H1 (cell line): ENCODE measurements around the gene C4orf46. TPM values are rescaled to one million over a fixed set of nuclear protein-coding genes. Genes with fewer than 3 reads are reported as not detected.

Experiments used
- CTCF ChIA-PET: fragments of 300-600 bp; sonication (Branson Sonifier 250); formaldehyde crosslinking; loops from one replicate; lab custom pipeline; 2021; ENCODE audit not compliant: partially characterized antibody; lab: Charles Lee
- POLR2A ChIA-PET: fragments of 300-600 bp; sonication (Branson Sonifier 250); formaldehyde crosslinking; loops from one replicate; lab custom pipeline; 2021; ENCODE audit warnings: inconsistent platforms; ENCODE audit not compliant: partially characterized antibody; lab: Charles Lee
- DNase-seq, 2 experiments: peaks; one replicate each; pipeline versions ENCODE4 v3.0.0 to v3.0.0-alpha.2; 2010 to 2022; ENCODE audit warnings: low spot score in 2 of 2, low read depth in 1 of 2, mixed read lengths in 1 of 2
- FAIRE-seq: peaks from 2 replicates; lab custom pipeline; 2011; peaks lifted over from hg19 to GRCh38; lab: Jason Lieb, UNC
- H2AFZ ChIP-seq: 2 replicates; pipeline ENCODE4 v1.8.1; 2012; ENCODE audit warnings: low read length, inconsistent platforms
- H2AK5ac ChIP-seq: 2 replicates; pipeline ENCODE4 v1.6.1; 2013; ENCODE audit warnings: low read depth, low read length
- H2BK120ac ChIP-seq: replicated peaks from 2 replicates; pipeline ENCODE3; 2013; ENCODE audit warnings: low read depth, low read length, inconsistent platforms
- H2BK12ac ChIP-seq: 2 replicates; pipeline ENCODE4 v1.6.1; 2013; ENCODE audit warnings: low read depth, low read length
- H2BK15ac ChIP-seq: 2 replicates; pipeline ENCODE4 v1.6.1; 2013; ENCODE audit warnings: low read length
- H2BK20ac ChIP-seq: 2 replicates; pipeline ENCODE4 v1.6.1; 2013; ENCODE audit warnings: low read length
- H2BK5ac ChIP-seq: 2 replicates; pipeline ENCODE4 v1.6.1; 2013; ENCODE audit warnings: low read depth, low read length
- H3K14ac ChIP-seq: 2 replicates; pipeline ENCODE4 v1.6.1; 2013; ENCODE audit warnings: inconsistent platforms; ENCODE audit not compliant: insufficient read length
- H3K18ac ChIP-seq: 2 replicates; pipeline ENCODE4 v1.6.1; 2013; ENCODE audit warnings: low read length; ENCODE audit errors: extremely low read depth
- H3K23ac ChIP-seq: 2 replicates; pipeline ENCODE4 v1.6.1; 2013; ENCODE audit warnings: inconsistent platforms; ENCODE audit not compliant: insufficient read length
- H3K23me2 ChIP-seq: 2 replicates; pipeline ENCODE4 v1.6.1; 2013; ENCODE audit warnings: low read depth, low read length
- H3K27ac ChIP-seq: 2 replicates; pipeline ENCODE4 v1.6.1; 2011; ENCODE audit warnings: low read depth, low read length, inconsistent platforms
- H3K27me3 ChIP-seq, 4 experiments: replicated peaks in 1 of 4; 1 replicate in 1 of 4; 2 replicates in 3 of 4; pipeline versions ENCODE4 v1.6.1 to v1.8.1; 2011 to 2013; ENCODE audit warnings: low read length in 3 of 4, mild to moderate bottlenecking in 3 of 4, inconsistent platforms in 2 of 4, mixed read lengths in 2 of 4, moderate library complexity in 1 of 4; ENCODE audit not compliant: control insufficient read depth in 3 of 4, insufficient read depth in 3 of 4; ENCODE audit errors: extremely low read depth in 1 of 4
- H3K36me3 ChIP-seq, 4 experiments: 2 replicates each; pipeline versions ENCODE4 v1.6.1 to v1.8.1; 2011 to 2013; ENCODE audit warnings: mild to moderate bottlenecking in 4 of 4, low read length in 3 of 4, moderate library complexity in 2 of 4, control low read depth in 1 of 4, inconsistent platforms in 1 of 4; ENCODE audit not compliant: insufficient read depth in 4 of 4, control insufficient read depth in 2 of 4
- H3K4ac ChIP-seq: replicated peaks from 2 replicates; pipeline ENCODE3; 2013; ENCODE audit warnings: low read length, low read depth, mixed read lengths, inconsistent platforms; ENCODE audit not compliant: insufficient read length
- H3K4me1 ChIP-seq, 4 experiments: replicated peaks in 1 of 4; 1 replicate in 1 of 4; 2 replicates in 3 of 4; pipeline versions ENCODE4 v1.6.1 to v1.8.1; 2011 to 2013; ENCODE audit warnings: low read length in 3 of 4, inconsistent platforms in 2 of 4, mixed read lengths in 1 of 4; ENCODE audit not compliant: insufficient read depth in 4 of 4, control insufficient read depth in 3 of 4
- H3K4me2 ChIP-seq, 2 experiments: 2 replicates each; pipeline versions ENCODE4 v1.6.1 to v1.8.1; 2011 to 2013; ENCODE audit warnings: low read depth in 2 of 2, low read length in 2 of 2, control low read depth in 1 of 2, inconsistent platforms in 1 of 2, mild to moderate bottlenecking in 1 of 2; ENCODE audit not compliant: insufficient read depth in 1 of 2
- H3K4me3 ChIP-seq, 4 experiments: fragments of 200-600, 300-600 bp in 1 of 4; sonication (generic), shearing (Covaris generic), sonication (Bioruptor Twin) in 1 of 4; 2 replicates each; pipeline versions ENCODE4 v1.5.1 to v1.8.1; 2011 to 2016; ENCODE audit warnings: low read length in 4 of 4, low read depth in 3 of 4, control low read depth in 2 of 4, inconsistent platforms in 2 of 4, mild to moderate bottlenecking in 2 of 4, mixed read lengths in 1 of 4, moderate library complexity in 1 of 4; ENCODE audit not compliant: insufficient read depth in 2 of 4; ENCODE audit errors: extremely low read depth in 1 of 4
- H3K56ac ChIP-seq: replicated peaks from 2 replicates; pipeline ENCODE3; 2013; ENCODE audit warnings: low read depth, mild to moderate bottlenecking, mixed read lengths, low read length, inconsistent platforms; ENCODE audit not compliant: insufficient read length
- H3K79me1 ChIP-seq: 2 replicates; pipeline ENCODE4 v1.6.1; 2013; ENCODE audit warnings: low read depth, low read length, control low read depth
- H3K79me2 ChIP-seq, 2 experiments: 2 replicates each; pipeline versions ENCODE4 v1.6.1 to v1.8.1; 2012 to 2013; ENCODE audit warnings: low read length in 2 of 2, mild to moderate bottlenecking in 2 of 2, inconsistent platforms in 1 of 2; ENCODE audit not compliant: insufficient read depth in 2 of 2, control insufficient read depth in 1 of 2
- H3K9ac ChIP-seq, 4 experiments: replicated peaks in 1 of 4; 1 replicate in 1 of 4; 2 replicates in 3 of 4; pipeline versions ENCODE4 v1.6.1 to v1.8.1; 2011 to 2013; ENCODE audit warnings: low read depth in 3 of 4, low read length in 3 of 4, control low read depth in 2 of 4, mild to moderate bottlenecking in 2 of 4, moderate library complexity in 2 of 4, inconsistent platforms in 1 of 4; ENCODE audit errors: extremely low read depth in 1 of 4
- H3K9me3 ChIP-seq, 2 experiments: 2 replicates each; pipeline versions ENCODE4 v1.6.1 to v1.8.1; 2012 to 2013; ENCODE audit warnings: mild to moderate bottlenecking in 2 of 2, moderate library complexity in 2 of 2, control low read depth in 1 of 2, inconsistent platforms in 1 of 2, low read depth in 1 of 2, low read length in 1 of 2, mixed read lengths in 1 of 2; ENCODE audit not compliant: insufficient read depth in 2 of 2
- H4K20me1 ChIP-seq, 2 experiments: replicated peaks in 1 of 2; 2 replicates each; pipeline versions ENCODE3 to v1.8.1; 2011 to 2013; ENCODE audit warnings: inconsistent platforms in 2 of 2, low read length in 2 of 2, mild to moderate bottlenecking in 1 of 2; ENCODE audit not compliant: insufficient read depth in 2 of 2, control insufficient read depth in 1 of 2
- H4K5ac ChIP-seq: 2 replicates; pipeline ENCODE4 v1.6.1; 2013; ENCODE audit warnings: low read length, low read depth, mixed read lengths, inconsistent platforms; ENCODE audit not compliant: insufficient read length
- H4K8ac ChIP-seq: 2 replicates; pipeline ENCODE4 v1.8.0; 2013; ENCODE audit warnings: mild to moderate bottlenecking, moderate library complexity, low read length, inconsistent platforms; ENCODE audit not compliant: insufficient read depth; ENCODE audit errors: extremely low read depth
- H4K91ac ChIP-seq: replicated peaks from 2 replicates; pipeline ENCODE3; 2013; ENCODE audit warnings: low read length, mixed read lengths, inconsistent platforms; ENCODE audit not compliant: insufficient read length
- CBX8 ChIP-seq: fragments of 300-800, 300-1000 bp; sonication (generic); IDR thresholded peaks from 2 replicates; pipeline ENCODE4 v1.7.1; 2016; ENCODE audit warnings: low read depth, low read length, borderline replicate concordance
- CHD2 ChIP-seq: IDR thresholded peaks from 2 replicates; pipeline ENCODE4 v1.6.1; 2012; ENCODE audit warnings: low read length, improper control_type of control experiment
- CTBP2 ChIP-seq: IDR thresholded peaks from 2 replicates; pipeline ENCODE4 v1.7.0; 2011; ENCODE audit warnings: borderline replicate concordance, mild to moderate bottlenecking, moderate library complexity, mixed read lengths, low read length; ENCODE audit not compliant: insufficient read depth, insufficient read length
- FOSL1 ChIP-seq: IDR thresholded peaks from 2 replicates; pipeline ENCODE4 v1.6.1; 2011; ENCODE audit warnings: mild to moderate bottlenecking, low read depth, low read length, moderate library complexity; ENCODE audit not compliant: insufficient read depth
- KDM1A ChIP-seq: fragments of 200-600, 300-600 bp; sonication (generic); IDR thresholded peaks from 2 replicates; pipeline ENCODE4 v1.7.1; 2016; ENCODE audit warnings: mild to moderate bottlenecking, low read length, borderline replicate concordance
- RFX5 ChIP-seq: IDR thresholded peaks from 2 replicates; pipeline ENCODE4 v1.6.1; 2011; ENCODE audit warnings: low read depth, low read length, improper control_type of control experiment, borderline replicate concordance
- RNF2 ChIP-seq: fragments of 200-900, 300-1000 bp; sonication (generic); IDR thresholded peaks from 2 replicates; pipeline ENCODE4 v1.7.1; 2016; ENCODE audit warnings: borderline replicate concordance, low read depth, mild to moderate bottlenecking, antibody characterized with exemption, low read length; ENCODE audit not compliant: poor library complexity, severe bottlenecking; ENCODE audit errors: missing control alignments
- SUZ12 ChIP-seq: fragments of 200-600 bp; sonication (generic); IDR thresholded peaks from 2 replicates; pipeline ENCODE4 v1.6.1; 2012; ENCODE audit warnings: mild to moderate bottlenecking, inconsistent platforms, low read length, moderate library complexity, mixed read lengths
- TCF12 ChIP-seq: IDR thresholded peaks from 2 replicates; pipeline ENCODE4 v1.6.1; 2011; ENCODE audit warnings: low read depth, mild to moderate bottlenecking, low read length
- WGBS, 2 experiments: shearing (Covaris generic) in 1 of 2; methylation state at CpG; one replicate each; pipeline versions ENCODE4 v1.1.6 to v1.1.7; 2013 to 2015; ENCODE audit warnings: low lambda C conversion rate in 2 of 2, mixed read lengths in 2 of 2, inconsistent platforms in 1 of 2, low coverage in 1 of 2, missing lambda C conversion rate in 1 of 2; ENCODE audit not compliant: insufficient replicate concordance in 2 of 2, insufficient coverage in 1 of 2, insufficient read length in 1 of 2; ENCODE audit errors: extremely low coverage in 1 of 2, missing lambda C conversion rate in 1 of 2; 5-methylcytosine and 5-hydroxymethylcytosine counted together
- polyA plus RNA-seq, 7 experiments: library from polyadenylated mRNA; depleted of rRNA in 3 of 7; stranded (reverse) in 5 of 7; unstranded in 2 of 7; fragments of >200 nt in 5 of 7; fragments of 200-250 nt in 2 of 7; gene quantifications; 1 replicate in 5 of 7; 2 replicates in 1 of 7; 4 replicates in 1 of 7; pipeline versions ENCODE4 v1.2.1 to v1.2.3, GENCODE V29; 2011 to 2013; ENCODE audit warnings: missing spikeins in 2 of 7, mixed read lengths in 2 of 7
- total RNA-seq: library from RNA; stranded (reverse); fragmentation: NEBNext Ultra II Directional; extraction: Animal tissue kit (Norgen Biotek cat#: 25700); gene quantifications from 2 replicates; pipeline ENCODE4 v1.2.1, GENCODE V29; 2021
- TF ChIP-seq, protein P1 (sequence below): IDR thresholded peaks from 2 replicates; pipeline ENCODE4 v1.6.1; 2012; ENCODE audit warnings: inconsistent platforms
- TF ChIP-seq, protein P2 (sequence below): IDR thresholded peaks from 2 replicates; pipeline ENCODE4 v1.6.1; 2012; ENCODE audit warnings: low read length, inconsistent platforms

Gene C4orf46
- total and polyA plus RNA-seq, 2 of the 8 experiments (the other 6 are each of a cell fraction or from before 2014, with no cell fraction given): 19.8 to 28.6 TPM

DNA sequence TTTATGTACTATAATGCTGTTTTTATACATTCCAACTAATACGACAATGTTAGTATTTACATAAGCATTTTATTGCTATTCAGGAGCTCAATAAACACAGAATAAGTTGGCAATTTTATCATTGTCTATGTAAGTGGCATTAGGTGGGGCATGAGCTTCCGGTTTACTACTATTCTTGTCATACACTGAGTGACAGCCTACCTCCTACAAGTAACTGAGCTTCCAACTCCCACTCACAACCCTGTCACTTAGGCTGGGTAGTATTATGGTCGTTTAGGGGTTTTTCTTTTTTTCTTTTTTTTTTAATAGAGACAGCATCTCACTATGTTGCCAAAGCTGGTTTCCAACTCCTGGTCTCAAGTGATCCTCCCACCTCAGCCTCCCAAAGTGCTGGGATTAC, 44.1 kb upstream of the C4orf46 start:
- Histone ChIP-seq H3K9ac (no peak overlapping the region), H3K14ac (no peak overlapping the region), H2BK15ac (no peak overlapping the region), H2AK5ac (no peak overlapping the region), H4K5ac (no peak overlapping the region), H4K8ac (no peak overlapping the region), H3K27me3 (no peaks in the 10 kb centered on the region), H2BK120ac (no peak overlapping the region), H2BK12ac (no peak overlapping the region), H3K23ac (no peak overlapping the region), H3K18ac (no peak overlapping the region), H3K56ac (no peak overlapping the region), H3K4ac (no peak overlapping the region), H2BK20ac (no peak overlapping the region), H2BK5ac (no peak overlapping the region), H3K36me3 (peaks cover 10 to 93% (median 63%) of the 10 kb centered on the region in 4 experiments), H3K27ac (no peak overlapping the region), H4K91ac (no peak overlapping the region), H3K79me1 (peaks cover 2% of the 10 kb centered on the region; the same call in 1 of the 2 replicates), H3K4me3 (no peak overlapping the region), H2AFZ (no peak overlapping the region), H3K4me1 (no peaks in the 10 kb centered on the region), H3K4me2 (no peak overlapping the region), H3K9me3 (no peaks in the 10 kb centered on the region), H3K23me2 (no peaks in the 10 kb centered on the region), H3K79me2 (peaks cover 0 to 9% of the 10 kb centered on the region in 2 experiments; a peak in 2 of 4 replicates), H4K20me1 (peaks cover 0 to 2% of the 10 kb centered on the region in 2 experiments)
- POLR2A ChIA-PET: no interaction called here
- WGBS, 2 experiments: 85% methylated on average over 3 of the region's 3 CpGs; no CpG with 5 or more reads in 1 of the 2 experiments
- CTCF ChIA-PET: no interaction called here
- no peak for FAIRE-seq
- DNase-seq: no peak
- TF ChIP-seq CBX8 (no peak), FOSL1 (no peak), RNF2 (no peak), TCF12 (no peak), RFX5 (no peak), KDM1A (no peak), CTBP2 (no peak), SUZ12 (no peak), CHD2 (no peak)
- TF ChIP-seq, protein P1, sequence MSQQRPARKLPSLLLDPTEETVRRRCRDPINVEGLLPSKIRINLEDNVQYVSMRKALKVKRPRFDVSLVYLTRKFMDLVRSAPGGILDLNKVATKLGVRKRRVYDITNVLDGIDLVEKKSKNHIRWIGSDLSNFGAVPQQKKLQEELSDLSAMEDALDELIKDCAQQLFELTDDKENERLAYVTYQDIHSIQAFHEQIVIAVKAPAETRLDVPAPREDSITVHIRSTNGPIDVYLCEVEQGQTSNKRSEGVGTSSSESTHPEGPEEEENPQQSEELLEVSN: no peak
- TF ChIP-seq, protein P2, sequence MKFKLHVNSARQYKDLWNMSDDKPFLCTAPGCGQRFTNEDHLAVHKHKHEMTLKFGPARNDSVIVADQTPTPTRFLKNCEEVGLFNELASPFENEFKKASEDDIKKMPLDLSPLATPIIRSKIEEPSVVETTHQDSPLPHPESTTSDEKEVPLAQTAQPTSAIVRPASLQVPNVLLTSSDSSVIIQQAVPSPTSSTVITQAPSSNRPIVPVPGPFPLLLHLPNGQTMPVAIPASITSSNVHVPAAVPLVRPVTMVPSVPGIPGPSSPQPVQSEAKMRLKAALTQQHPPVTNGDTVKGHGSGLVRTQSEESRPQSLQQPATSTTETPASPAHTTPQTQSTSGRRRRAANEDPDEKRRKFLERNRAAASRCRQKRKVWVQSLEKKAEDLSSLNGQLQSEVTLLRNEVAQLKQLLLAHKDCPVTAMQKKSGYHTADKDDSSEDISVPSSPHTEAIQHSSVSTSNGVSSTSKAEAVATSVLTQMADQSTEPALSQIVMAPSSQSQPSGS: no peak
